ENCODE measurements around the gene C3orf22.

C3orf22 gene

GRCh38 chr3:126544596-126545281 is 14.0 kb downstream of the C3orf22 start:
- no peak overlapping the region for H3K4me3 Mint-ChIP-seq
- no peak overlapping the region for H3K27ac Mint-ChIP-seq
- DNase-seq (no peak), ATAC-seq (replicated peaks) (no peak)
- H3K27me3 Mint-ChIP-seq = peaks cover 6 to 36% of the 10 kb centered on the region in 2 donors
- peaks cover 0 to 4% of the 10 kb centered on the region in 2 donors for H3K4me1 Mint-ChIP-seq (ENCODE audit: low read depth in 2 of 2)
- peaks cover 3% of the 10 kb centered on the region for H3K36me3 Mint-ChIP-seq (ENCODE audit: insufficient read depth)
- no peaks in the 10 kb centered on the region for H3K9me3 Mint-ChIP-seq

- no peak overlapping the region for H3K27ac Mint-ChIP-seq
- peaks cover 3% of the 10 kb centered on the region for H3K36me3 Mint-ChIP-seq (ENCODE audit: insufficient read depth)
- ATAC-seq (replicated peaks) (no peak), DNase-seq (no peak)
- H3K9me3 Mint-ChIP-seq = no peaks in the 10 kb centered on the region
- peaks cover 0 to 24% of the 10 kb centered on the region in 2 donors for H3K27me3 Mint-ChIP-seq
- H3K4me3 Mint-ChIP-seq = no peak overlapping the region
- peaks cover 0 to 4% of the 10 kb centered on the region in 2 donors for H3K4me1 Mint-ChIP-seq (ENCODE audit: low read depth in 2 of 2)
Measured at GRCh38 chr3:126543457-126544061, 15.2 kb downstream of the C3orf22 start.

GRCh38 chr3:126542340-126543241 is 16.1 kb downstream of the C3orf22 start:
- H3K27ac Mint-ChIP-seq = no peak overlapping the region
- peaks cover 3% of the 10 kb centered on the region for H3K36me3 Mint-ChIP-seq (ENCODE audit: insufficient read depth)
- no peaks in the 10 kb centered on the region for H3K9me3 Mint-ChIP-seq
- H3K4me1 Mint-ChIP-seq (ENCODE audit: low read depth in 2 of 2) = peaks cover 0 to 4% of the 10 kb centered on the region in 2 donors
- peaks cover 0 to 14% of the 10 kb centered on the region in 2 donors for H3K27me3 Mint-ChIP-seq
- DNase-seq (no peak), ATAC-seq (replicated peaks) (no peak)
- H3K4me3 Mint-ChIP-seq = no peak overlapping the region

- Mint-ChIP-seq H3K27me3 (peaks cover 3 to 14% of the 10 kb centered on the region in 2 donors), H3K27ac (no peak overlapping the region), H3K36me3 (ENCODE audit: insufficient read depth) (no peaks in the 10 kb centered on the region), H3K4me1 (ENCODE audit: low read depth in 2 of 2) (peaks cover 0 to 4% of the 10 kb centered on the region in 2 donors), H3K4me3 (no peak overlapping the region), H3K9me3 (no peaks in the 10 kb centered on the region)
- ATAC-seq (replicated peaks) (no peak), DNase-seq (no peak)
Measured at GRCh38 chr3:126541628-126542339, 16.9 kb downstream of the C3orf22 start.

GRCh38 chr3:126540951-126541627 is 17.6 kb downstream of the C3orf22 start:
- Mint-ChIP-seq H3K36me3 (ENCODE audit: insufficient read depth) (no peaks in the 10 kb centered on the region), H3K4me3 (no peak overlapping the region), H3K27me3 (peaks cover 9 to 14% of the 10 kb centered on the region in 2 donors), H3K4me1 (ENCODE audit: low read depth in 2 of 2) (peaks cover 0 to 4% of the 10 kb centered on the region in 2 donors), H3K27ac (no peak overlapping the region), H3K9me3 (no peaks in the 10 kb centered on the region)
- no peak for ATAC-seq (replicated peaks)
- DNase-seq = no peak

GRCh38 chr3:126540342-126540849 is 18.3 kb downstream of the C3orf22 start:
- H3K27ac Mint-ChIP-seq = no peak overlapping the region

GRCh38 chr3:126539558-126540250 is 19.0 kb downstream of the C3orf22 start:
- Mint-ChIP-seq H3K27ac (no peak overlapping the region), H3K4me1 (ENCODE audit: low read depth in 2 of 2) (peaks cover 0 to 4% of the 10 kb centered on the region in 2 donors)

More at GRCh38 chr3:126540342-126540849, 18.3 kb downstream of the C3orf22 start:
- DNase-seq (no peak), ATAC-seq (replicated peaks) (no peak)
- Mint-ChIP-seq H3K9me3 (no peaks in the 10 kb centered on the region), H3K36me3 (ENCODE audit: insufficient read depth) (no peaks in the 10 kb centered on the region), H3K27me3 (peaks cover 13 to 20% of the 10 kb centered on the region in 2 donors), H3K4me1 (ENCODE audit: low read depth in 2 of 2) (peaks cover 0 to 4% of the 10 kb centered on the region in 2 donors), H3K4me3 (no peak overlapping the region)

GRCh38 chr3:126538966-126539365 is 19.8 kb downstream of the C3orf22 start:
- Mint-ChIP-seq H3K36me3 (ENCODE audit: insufficient read depth) (no peaks in the 10 kb centered on the region), H3K27ac (no peak overlapping the region), H3K27me3 (peaks cover 26 to 34% of the 10 kb centered on the region in 2 donors), H3K4me1 (ENCODE audit: low read depth in 2 of 2) (peaks cover 0 to 4% of the 10 kb centered on the region in 2 donors), H3K4me3 (no peak overlapping the region), H3K9me3 (no peaks in the 10 kb centered on the region)
- DNase-seq = no peak
- no peak for ATAC-seq (replicated peaks)

More at GRCh38 chr3:126539558-126540250, 19.0 kb downstream of the C3orf22 start:
- Mint-ChIP-seq H3K36me3 (ENCODE audit: insufficient read depth) (no peaks in the 10 kb centered on the region), H3K4me3 (no peak overlapping the region), H3K27me3 (peaks cover 19 to 27% of the 10 kb centered on the region in 2 donors), H3K9me3 (no peaks in the 10 kb centered on the region)
- DNase-seq = no peak
- no peak for ATAC-seq (replicated peaks)

GRCh38 chr3:126538316-126538715 is 20.4 kb downstream of the C3orf22 start:
- Mint-ChIP-seq H3K27me3 (peaks cover 32 to 41% of the 10 kb centered on the region in 2 donors), H3K4me1 (ENCODE audit: low read depth in 2 of 2) (peaks cover 0 to 4% of the 10 kb centered on the region in 2 donors), H3K27ac (no peak overlapping the region), H3K4me3 (no peak overlapping the region), H3K9me3 (no peaks in the 10 kb centered on the region), H3K36me3 (ENCODE audit: insufficient read depth) (no peaks in the 10 kb centered on the region)
- ATAC-seq (replicated peaks) (no peak), DNase-seq (no peak)

- Mint-ChIP-seq H3K4me3 (no peak overlapping the region), H3K27ac (no peak overlapping the region), H3K27me3 (peaks cover 32 to 41% of the 10 kb centered on the region in 2 donors), H3K4me1 (ENCODE audit: low read depth in 2 of 2) (peaks cover 0 to 4% of the 10 kb centered on the region in 2 donors), H3K36me3 (ENCODE audit: insufficient read depth) (no peaks in the 10 kb centered on the region), H3K9me3 (no peaks in the 10 kb centered on the region)
- DNase-seq = no peak
- no peak for ATAC-seq (replicated peaks)
Measured at GRCh38 chr3:126537730-126538281, 20.9 kb downstream of the C3orf22 start.

- no peaks in the 10 kb centered on the region for H3K9me3 Mint-ChIP-seq
- H3K36me3 Mint-ChIP-seq (ENCODE audit: insufficient read depth) = no peaks in the 10 kb centered on the region
- H3K4me3 Mint-ChIP-seq = no peak overlapping the region
- ATAC-seq (replicated peaks) = no peak
- no peak for DNase-seq
- H3K27me3 Mint-ChIP-seq = peaks cover 32 to 41% of the 10 kb centered on the region in 2 donors
- H3K4me1 Mint-ChIP-seq (ENCODE audit: low read depth in 2 of 2) = peaks cover 0 to 4% of the 10 kb centered on the region in 2 donors
- H3K27ac Mint-ChIP-seq = no peak overlapping the region
Measured at GRCh38 chr3:126537116-126537729, 21.5 kb downstream of the C3orf22 start.
